Mesendoderm (in vitro differentiated cells): ENCODE measurements around the gene TPRG1.

Source experiments
- DNase-seq: peaks from one replicate; pipeline ENCODE4 v3.0.0; 2013
- H2AK5ac ChIP-seq: 2 replicates; pipeline ENCODE4 v1.6.1; 2013; ENCODE audit warnings: low read length, inconsistent platforms
- H2BK120ac ChIP-seq: 2 replicates; pipeline ENCODE4 v1.6.1; 2013; ENCODE audit warnings: low read depth, mild to moderate bottlenecking, low read length, moderate library complexity, mixed read lengths
- H2BK15ac ChIP-seq: replicated peaks from 2 replicates; pipeline ENCODE4 v1.6.1; 2013; ENCODE audit warnings: low read depth, mild to moderate bottlenecking, moderate library complexity
- H2BK5ac ChIP-seq: 2 replicates; pipeline ENCODE4 v1.6.1; 2013; ENCODE audit warnings: low read length, inconsistent platforms
- H3K18ac ChIP-seq: 2 replicates; pipeline ENCODE4 v1.6.1; 2013; ENCODE audit warnings: mild to moderate bottlenecking, low read length, mixed read lengths
- H3K23ac ChIP-seq: one replicate; pipeline ENCODE4 v1.6.1; 2013; ENCODE audit warnings: low read length
- H3K27ac ChIP-seq: 2 replicates; pipeline ENCODE4 v1.5.1; 2013; ENCODE audit warnings: low read depth, mild to moderate bottlenecking, inconsistent platforms, low read length, moderate library complexity
- H3K27me3 ChIP-seq: 2 replicates; pipeline ENCODE4 v1.6.1; 2013; ENCODE audit warnings: low read length, control low read depth, mild to moderate bottlenecking, inconsistent platforms; ENCODE audit not compliant: insufficient read depth, poor library complexity
- H3K36me3 ChIP-seq: 2 replicates; pipeline ENCODE4 v1.6.1; 2013; ENCODE audit warnings: low read length, inconsistent platforms; ENCODE audit not compliant: control insufficient read depth, insufficient read depth
- H3K4ac ChIP-seq: one replicate; pipeline ENCODE4 v1.6.1; 2013; ENCODE audit warnings: low read depth, mild to moderate bottlenecking, low read length, moderate library complexity
- H3K4me1 ChIP-seq: 2 replicates; pipeline ENCODE4 v1.6.1; 2013; ENCODE audit warnings: low read depth, low read length, inconsistent platforms; ENCODE audit not compliant: control insufficient read depth
- H3K4me2 ChIP-seq: 2 replicates; pipeline ENCODE4 v1.6.1; 2013; ENCODE audit warnings: low read length
- H3K4me3 ChIP-seq: 2 replicates; pipeline ENCODE4 v1.5.1; 2013; ENCODE audit warnings: mild to moderate bottlenecking, low read length
- H3K56ac ChIP-seq: one replicate; pipeline ENCODE4 v1.6.1; 2013; ENCODE audit warnings: low read length
- H3K79me1 ChIP-seq: 2 replicates; pipeline ENCODE4 v1.6.1; 2013; ENCODE audit warnings: low read length, inconsistent platforms
- H3K79me2 ChIP-seq: 2 replicates; pipeline ENCODE4 v1.6.1; 2013; ENCODE audit warnings: mild to moderate bottlenecking, low read length; ENCODE audit not compliant: control insufficient read depth, insufficient read depth
- H3K9ac ChIP-seq: 2 replicates; pipeline ENCODE4 v1.6.1; 2013; ENCODE audit warnings: low read length, inconsistent platforms
- H4K5ac ChIP-seq: one replicate; pipeline ENCODE4 v1.6.1; 2013; ENCODE audit warnings: low read length
- H4K8ac ChIP-seq: one replicate; pipeline ENCODE4 v1.6.1; 2013; ENCODE audit warnings: low read depth, mild to moderate bottlenecking, control low read depth, low read length, moderate library complexity
- WGBS: extraction: QIAGEN DNeasy Blood & Tissue Kit; methylation state at CpG from one replicate; pipeline ENCODE4 v1.1.7; 2013; ENCODE audit warnings: low lambda C conversion rate, missing lambda C conversion rate; ENCODE audit not compliant: insufficient coverage; ENCODE audit errors: extremely low coverage; 5-methylcytosine and 5-hydroxymethylcytosine counted together

Gene TPRG1

DNA sequence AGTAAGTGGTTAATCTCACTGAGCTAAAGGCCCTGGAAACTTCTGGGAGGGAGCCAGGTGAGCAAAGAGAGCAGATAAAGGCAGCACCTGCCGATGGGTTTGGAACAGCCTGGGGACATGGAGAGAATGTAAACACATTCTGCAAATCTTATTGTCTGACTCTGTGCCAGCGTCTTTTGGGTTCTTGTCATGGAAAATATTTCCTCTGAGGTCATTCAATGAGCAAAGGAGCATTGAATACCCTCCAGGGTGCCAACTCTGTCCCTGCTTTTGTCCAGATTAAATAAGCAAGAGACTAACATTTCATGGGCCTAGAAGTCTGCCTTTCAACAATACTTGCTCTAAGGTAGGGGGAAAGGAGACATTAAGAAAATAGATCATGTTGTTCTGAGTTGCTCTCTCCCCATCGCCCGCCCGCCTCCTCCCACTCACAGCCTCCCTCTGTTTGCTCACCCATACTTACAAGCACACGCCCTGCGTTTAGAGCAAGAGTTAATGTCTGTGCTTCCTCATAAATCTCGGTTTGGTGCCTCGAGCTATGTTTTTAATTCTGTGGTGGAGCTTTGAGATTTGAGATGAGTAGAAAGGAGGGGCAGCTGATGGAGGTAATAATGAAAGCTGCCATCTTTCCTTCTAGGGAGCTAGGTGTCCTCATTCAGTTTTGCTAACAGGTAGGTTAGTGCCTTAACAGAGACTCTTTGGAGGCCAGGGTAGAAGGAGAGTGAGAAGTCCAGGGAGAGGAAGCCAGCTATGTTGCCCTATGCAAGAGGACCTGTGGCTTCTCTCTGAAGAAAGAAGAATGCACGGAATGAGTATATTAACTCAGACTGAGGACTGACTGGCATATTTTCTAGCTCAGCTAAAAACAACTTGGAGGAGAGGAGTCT, 132.9 kb downstream of the TPRG1 start:
- no peak overlapping the region for H4K8ac ChIP-seq
- H3K56ac ChIP-seq: no peak overlapping the region
- no peak overlapping the region for H3K9ac ChIP-seq
- no peak overlapping the region for H4K5ac ChIP-seq
- no peaks in the 10 kb centered on the region for H3K36me3 ChIP-seq
- no peak overlapping the region for H3K27ac ChIP-seq
- no peak overlapping the region for H3K23ac ChIP-seq
- no peaks in the 10 kb centered on the region for H3K79me1 ChIP-seq
- no peak for DNase-seq
- no peak overlapping the region for H2AK5ac ChIP-seq
- H3K27me3 ChIP-seq: no peaks in the 10 kb centered on the region
- no CpG with 5 or more reads among the region's 10 CpGs for WGBS
- H2BK120ac ChIP-seq: no peak overlapping the region
- H3K4ac ChIP-seq: no peak overlapping the region
- no peaks in the 10 kb centered on the region for H3K4me1 ChIP-seq
- H3K79me2 ChIP-seq: no peaks in the 10 kb centered on the region
- no peak overlapping the region for H3K4me3 ChIP-seq
- no peak overlapping the region for H3K18ac ChIP-seq
- H2BK15ac ChIP-seq: no peak overlapping the region
- no peak overlapping the region for H2BK5ac ChIP-seq
- no peak overlapping the region for H3K4me2 ChIP-seq

DNA sequence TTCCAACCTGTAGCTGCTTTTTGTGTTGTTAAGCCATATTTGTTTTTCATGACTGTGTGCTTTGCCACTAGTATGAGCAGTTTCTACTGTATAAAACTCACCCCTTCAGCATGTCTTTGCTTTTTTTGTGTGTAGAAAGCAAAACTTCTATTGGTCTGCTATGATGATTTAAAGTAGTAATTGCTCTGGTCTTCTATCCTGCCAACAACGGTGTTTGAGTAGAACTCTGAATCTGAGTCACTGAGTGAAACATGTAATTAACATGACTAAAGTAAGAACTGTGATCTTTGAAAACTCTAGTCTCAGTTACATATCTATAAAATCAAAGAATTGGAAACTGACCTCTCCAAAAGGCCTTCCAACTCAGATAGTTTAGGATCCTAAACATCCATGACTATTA, 133.6 kb downstream of the TPRG1 start:
- Histone ChIP-seq H4K5ac (no peak overlapping the region), H3K36me3 (no peaks in the 10 kb centered on the region), H3K4me1 (no peaks in the 10 kb centered on the region), H2BK15ac (no peak overlapping the region), H3K79me1 (no peaks in the 10 kb centered on the region), H3K18ac (no peak overlapping the region), H4K8ac (no peak overlapping the region), H3K56ac (no peak overlapping the region), H2BK120ac (no peak overlapping the region), H2BK5ac (no peak overlapping the region), H3K9ac (no peak overlapping the region), H3K23ac (no peak overlapping the region), H3K4me2 (no peak overlapping the region), H3K79me2 (no peaks in the 10 kb centered on the region), H3K4me3 (no peak overlapping the region), H3K4ac (no peak overlapping the region), H3K27ac (no peak overlapping the region), H3K27me3 (no peaks in the 10 kb centered on the region), H2AK5ac (no peak overlapping the region)
- WGBS: no CpG with 5 or more reads among the region's 1 CpG
- DNase-seq: no peak

DNA sequence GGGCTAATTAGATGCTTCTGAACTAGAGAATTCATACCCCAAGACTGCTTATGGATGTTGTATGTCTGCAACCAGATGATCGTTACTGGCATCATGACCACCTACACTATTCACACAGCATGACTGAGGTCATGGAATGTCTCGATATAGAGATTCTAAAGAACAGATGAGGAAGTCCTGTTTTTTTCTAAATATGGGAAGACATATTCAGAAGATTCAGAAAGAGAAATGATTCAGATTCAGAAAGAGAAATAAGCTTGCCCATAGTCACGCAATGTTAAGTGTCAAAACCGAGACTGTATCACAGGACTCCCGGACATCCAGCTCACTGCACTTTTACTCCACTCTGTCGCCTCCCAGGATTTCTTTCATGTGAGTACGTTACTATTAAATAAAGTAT, 136.2 kb downstream of the TPRG1 start:
- Histone ChIP-seq H3K36me3 (no peaks in the 10 kb centered on the region), H3K4me2 (no peak overlapping the region), H4K5ac (no peak overlapping the region), H3K9ac (no peak overlapping the region), H2BK15ac (no peak overlapping the region), H3K27me3 (no peaks in the 10 kb centered on the region), H2AK5ac (no peak overlapping the region), H3K4me1 (no peaks in the 10 kb centered on the region), H3K4me3 (no peak overlapping the region), H2BK5ac (no peak overlapping the region), H4K8ac (no peak overlapping the region), H3K79me2 (no peaks in the 10 kb centered on the region), H3K27ac (no peak overlapping the region), H3K4ac (no peak overlapping the region), H3K23ac (no peak overlapping the region), H2BK120ac (no peak overlapping the region), H3K18ac (no peak overlapping the region), H3K56ac (no peak overlapping the region), H3K79me1 (no peaks in the 10 kb centered on the region)
- DNase-seq: no peak
- WGBS: no CpG with 5 or more reads among the region's 7 CpGs

DNA sequence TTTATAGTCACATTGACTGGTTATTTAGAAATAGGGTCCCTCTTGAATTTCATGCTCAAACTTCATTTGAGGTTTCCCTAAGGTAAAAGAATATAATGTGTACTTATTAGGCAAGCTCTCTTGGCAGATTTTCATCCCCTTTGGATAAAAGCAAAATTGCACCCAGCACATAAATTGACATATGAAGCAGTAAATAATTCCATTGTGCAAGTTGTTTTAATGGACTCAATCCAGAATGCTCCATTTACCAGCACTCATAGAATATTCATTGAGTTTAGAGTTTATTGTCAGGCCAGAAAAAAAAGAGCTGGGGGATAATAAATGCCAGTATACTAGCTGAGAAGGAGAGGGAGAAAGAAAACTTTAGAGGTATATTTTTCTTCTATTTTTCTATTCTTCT, 136.8 kb downstream of the TPRG1 start:
- Histone ChIP-seq H2BK5ac (no peak overlapping the region), H3K4ac (no peak overlapping the region), H2BK120ac (no peak overlapping the region), H3K27ac (no peak overlapping the region), H2BK15ac (no peak overlapping the region), H3K36me3 (no peaks in the 10 kb centered on the region), H3K56ac (no peak overlapping the region), H3K4me3 (no peak overlapping the region), H4K8ac (no peak overlapping the region), H3K4me1 (no peaks in the 10 kb centered on the region), H4K5ac (no peak overlapping the region), H3K9ac (no peak overlapping the region), H2AK5ac (no peak overlapping the region), H3K79me1 (no peaks in the 10 kb centered on the region), H3K4me2 (no peak overlapping the region), H3K27me3 (no peaks in the 10 kb centered on the region), H3K18ac (no peak overlapping the region), H3K79me2 (no peaks in the 10 kb centered on the region), H3K23ac (no peak overlapping the region)
- no peak for DNase-seq

DNA sequence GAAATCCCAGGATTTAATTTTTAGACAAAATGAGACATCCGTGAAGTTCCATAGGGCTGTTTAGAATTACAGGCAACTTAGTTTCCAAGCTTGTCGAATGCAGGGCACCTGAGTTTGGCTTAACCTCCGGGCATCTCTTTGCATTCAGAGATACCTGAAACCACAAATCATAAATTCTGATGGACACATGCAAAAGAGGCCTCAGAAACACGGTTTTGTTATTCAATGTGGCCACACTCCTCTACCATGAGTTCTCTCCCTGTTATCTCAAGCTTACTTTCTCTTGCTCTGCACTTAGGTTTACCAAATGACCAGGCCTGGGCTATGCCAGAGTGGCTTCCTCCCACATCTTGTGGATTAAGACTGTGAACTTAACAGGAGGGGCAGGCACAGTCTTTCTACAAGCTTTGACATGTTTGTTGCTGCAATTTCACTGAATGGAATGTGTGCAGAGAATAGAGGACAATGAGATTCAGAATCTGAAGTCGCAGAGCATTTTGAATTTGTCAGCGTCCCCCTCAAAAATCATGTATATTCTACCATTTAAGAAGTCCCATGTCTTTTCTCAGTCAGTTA, 137.7 kb downstream of the TPRG1 start:
- Histone ChIP-seq H3K79me2 (no peaks in the 10 kb centered on the region), H3K27me3 (no peaks in the 10 kb centered on the region), H3K4me3 (no peak overlapping the region), H3K27ac (no peak overlapping the region), H3K9ac (no peak overlapping the region), H4K8ac (no peak overlapping the region), H3K4ac (no peak overlapping the region), H3K23ac (no peak overlapping the region), H3K18ac (no peak overlapping the region), H3K4me2 (no peak overlapping the region), H2BK120ac (no peak overlapping the region), H3K36me3 (no peaks in the 10 kb centered on the region), H4K5ac (no peak overlapping the region), H2AK5ac (no peak overlapping the region), H3K79me1 (no peaks in the 10 kb centered on the region), H3K56ac (no peak overlapping the region), H2BK15ac (no peak overlapping the region), H2BK5ac (no peak overlapping the region), H3K4me1 (no peaks in the 10 kb centered on the region)
- DNase-seq: no peak
- WGBS: no CpG with 5 or more reads among the region's 6 CpGs

DNA sequence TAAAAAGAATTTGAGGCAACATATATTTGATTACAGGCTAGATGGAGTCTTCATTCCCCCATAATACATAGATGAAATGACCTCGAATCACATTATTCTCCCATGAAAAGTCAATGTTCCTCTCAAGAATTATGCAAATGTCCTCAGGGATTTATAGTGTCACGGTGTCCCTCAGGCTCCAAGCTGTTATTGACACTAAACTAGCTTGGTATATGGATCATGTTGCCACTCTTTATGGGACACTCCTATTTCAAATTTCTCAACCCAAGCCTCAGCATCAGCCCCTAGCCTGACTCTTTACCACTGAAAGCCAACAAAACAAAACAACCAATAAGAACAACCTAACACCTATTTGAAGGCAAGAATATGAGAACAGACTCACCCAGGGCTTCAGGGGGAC, 139.8 kb downstream of the TPRG1 start:
- H3K27me3 ChIP-seq: no peaks in the 10 kb centered on the region
- H4K5ac ChIP-seq: no peak overlapping the region
- H3K4me1 ChIP-seq: no peaks in the 10 kb centered on the region
- no CpG with 5 or more reads among the region's 2 CpGs for WGBS
- no peak overlapping the region for H2BK120ac ChIP-seq
- H3K27ac ChIP-seq: no peak overlapping the region
- H3K56ac ChIP-seq: no peak overlapping the region
- no peaks in the 10 kb centered on the region for H3K36me3 ChIP-seq
- no peak for DNase-seq
- H3K79me1 ChIP-seq: no peaks in the 10 kb centered on the region
- no peak overlapping the region for H4K8ac ChIP-seq
- no peak overlapping the region for H3K23ac ChIP-seq
- H3K4me3 ChIP-seq: no peak overlapping the region
- no peak overlapping the region for H3K9ac ChIP-seq
- H2BK5ac ChIP-seq: no peak overlapping the region
- no peak overlapping the region for H3K18ac ChIP-seq
- H2BK15ac ChIP-seq: no peak overlapping the region
- H3K4ac ChIP-seq: no peak overlapping the region
- no peaks in the 10 kb centered on the region for H3K79me2 ChIP-seq
- no peak overlapping the region for H2AK5ac ChIP-seq
- no peak overlapping the region for H3K4me2 ChIP-seq
